Neural progenitor cell (in vitro differentiated cells): Measurements from ENCODE around the gene SKA2. TPM values are rescaled to one million over a fixed set of nuclear protein-coding genes. Genes with fewer than 3 reads are reported as not detected.

Experiments
- DNase-seq: peaks from one replicate; pipeline ENCODE4 v3.0.0-alpha.2; 2016; ENCODE audit warnings: low spot score
- H2AFZ ChIP-seq: fragments of 200-600 bp; sonication (generic); replicated peaks from 2 replicates; pipeline ENCODE4 v1.6.1; 2016; ENCODE audit warnings: antibody characterized with exemption
- H3F3A ChIP-seq: fragments of 200-600 bp; sonication (generic); 2 replicates; pipeline ENCODE4 v1.6.1; 2016; ENCODE audit warnings: antibody characterized with exemption, low read depth
- H3K27ac ChIP-seq: fragments of 200-600 bp; sonication (generic); 2 replicates; pipeline ENCODE4 v1.5.1; 2016; ENCODE audit warnings: mild to moderate bottlenecking
- H3K27me3 ChIP-seq: fragments of 200-600 bp; sonication (generic); 2 replicates; pipeline ENCODE4 v1.6.1; 2016; ENCODE audit warnings: mild to moderate bottlenecking, moderate library complexity
- H3K36me3 ChIP-seq: fragments of 200-600 bp; sonication (generic); 2 replicates; pipeline ENCODE4 v1.5.1; 2016
- H3K4me1 ChIP-seq: fragments of 200-600 bp; sonication (generic); 2 replicates; pipeline ENCODE4 v1.6.1; 2016; ENCODE audit warnings: mixed run types
- H3K4me2 ChIP-seq: fragments of 200-600 bp; sonication (generic); 2 replicates; pipeline ENCODE4 v1.6.1; 2016
- H3K4me3 ChIP-seq: fragments of 200-600 bp; sonication (generic); 2 replicates; pipeline ENCODE4 v1.5.1; 2016
- H3K79me2 ChIP-seq: fragments of 200-600 bp; sonication (generic); 2 replicates; pipeline ENCODE4 v1.6.1; 2016; ENCODE audit warnings: low read depth
- H3K9ac ChIP-seq: fragments of 200-600 bp; sonication (generic); 2 replicates; pipeline ENCODE4 v1.6.1; 2016
- H3K9me3 ChIP-seq: fragments of 200-600 bp; sonication (generic); 2 replicates; pipeline ENCODE4 v1.5.1; 2016; ENCODE audit warnings: low read depth
- H4K20me1 ChIP-seq: fragments of 200-600 bp; sonication (generic); 2 replicates; pipeline ENCODE4 v1.6.1; 2016; ENCODE audit warnings: low read depth
- H3K27ac Mint-ChIP-seq: 3 replicates; pipeline ENCODE4 v1.8.0; 2021; ENCODE audit warnings: mixed read lengths
- H3K27me3 Mint-ChIP-seq: 2 replicates; pipeline ENCODE4 v1.8.0; 2022; ENCODE audit warnings: low read depth, mild to moderate bottlenecking, inconsistent platforms, moderate library complexity, mixed read lengths; ENCODE audit not compliant: insufficient read depth
- H3K36me3 Mint-ChIP-seq: 3 replicates; pipeline ENCODE4 v1.8.0; 2021; ENCODE audit warnings: mixed read lengths
- H3K4me1 Mint-ChIP-seq: 3 replicates; pipeline ENCODE4 v1.8.0; 2021; ENCODE audit warnings: mixed read lengths
- H3K4me3 Mint-ChIP-seq: 3 replicates; pipeline ENCODE4 v1.8.0; 2021; ENCODE audit warnings: mild to moderate bottlenecking, moderate library complexity, mixed read lengths
- H3K9me3 Mint-ChIP-seq: 3 replicates; pipeline ENCODE4 v1.8.0; 2020; ENCODE audit warnings: mixed read lengths
- CTCF ChIP-seq: fragments of 200-600 bp; sonication (generic); IDR thresholded peaks from 2 replicates; pipeline ENCODE4 v1.5.1; 2017; ENCODE audit warnings: antibody characterized with exemption, mild to moderate bottlenecking
- EZH2 ChIP-seq: fragments of 200-600 bp; sonication (generic); IDR thresholded peaks from 2 replicates; pipeline ENCODE4 v1.6.1; 2017; ENCODE audit warnings: antibody characterized with exemption, mild to moderate bottlenecking, moderate library complexity
- EZH2phosphoT487 ChIP-seq: fragments of 200-600 bp; sonication (generic); IDR thresholded peaks from 2 replicates; pipeline ENCODE4 v1.6.1; 2017; ENCODE audit warnings: antibody characterized with exemption
- total RNA-seq: library from RNA; depleted of rRNA; stranded (reverse); fragments of >200 nt; gene quantifications from 2 replicates; pipeline ENCODE4 v1.2.3, GENCODE V29; 2015; ENCODE audit warnings: low replicate concordance

The SKA2 gene
- total RNA-seq, 1 donor from 2014 or later: 352 TPM

- no peak overlapping the region for H3K4me3 Mint-ChIP-seq
- no peak overlapping the region for H3K27ac Mint-ChIP-seq
- peaks cover 5% of the 10 kb centered on the region for H3K4me1 Mint-ChIP-seq
These were observed 43.4 kb downstream of the SKA2 start for GRCh38 chr17:59111539-59111938.

GRCh38 chr17:59110973-59111372 lies 44.0 kb downstream of the SKA2 start:
- Mint-ChIP-seq H3K4me3 (no peak overlapping the region), H3K27me3 (peaks cover 5% of the 10 kb centered on the region), H3K36me3 (peaks cover 28% of the 10 kb centered on the region), H3K4me1 (peaks cover 6% of the 10 kb centered on the region), H3K27ac (no peak overlapping the region), H3K9me3 (no peaks in the 10 kb centered on the region)
- DNase-seq: no peak
- no peak overlapping the region for H3K4me2 ChIP-seq
- H3K27ac ChIP-seq: no peak overlapping the region
- peaks cover 25% of the 10 kb centered on the region for H4K20me1 ChIP-seq
- H3K36me3 ChIP-seq: peaks cover 30% of the 10 kb centered on the region
- H3K4me1 ChIP-seq: no peaks in the 10 kb centered on the region
- H3F3A ChIP-seq: peaks cover 45% of the 10 kb centered on the region
- no peak for TF ChIP-seq EZH2
- no peak for TF ChIP-seq EZH2phosphoT487
- TF ChIP-seq CTCF: no peak
- H2AFZ ChIP-seq: no peak overlapping the region
- no peak overlapping the region for H3K4me3 ChIP-seq
- no peaks in the 10 kb centered on the region for H3K27me3 ChIP-seq
- peaks cover 52% of the 10 kb centered on the region for H3K79me2 ChIP-seq
- H3K9ac ChIP-seq: no peak overlapping the region
- H3K9me3 ChIP-seq: no peaks in the 10 kb centered on the region

More at GRCh38 chr17:59111539-59111938, 43.4 kb downstream of the SKA2 start:
- Histone ChIP-seq H3F3A (peaks cover 39% of the 10 kb centered on the region), H3K36me3 (peaks cover 30% of the 10 kb centered on the region), H3K4me2 (no peak overlapping the region), H2AFZ (no peak overlapping the region), H3K4me1 (no peaks in the 10 kb centered on the region), H3K9ac (no peak overlapping the region), H3K9me3 (no peaks in the 10 kb centered on the region), H3K4me3 (no peak overlapping the region), H4K20me1 (peaks cover 21% of the 10 kb centered on the region), H3K27ac (no peak overlapping the region), H3K79me2 (peaks cover 54% of the 10 kb centered on the region), H3K27me3 (no peaks in the 10 kb centered on the region)
- no peak for DNase-seq
- no peak for TF ChIP-seq EZH2phosphoT487
- TF ChIP-seq CTCF: no peak
- no peak for TF ChIP-seq EZH2
- Mint-ChIP-seq H3K36me3 (peaks cover 28% of the 10 kb centered on the region), H3K9me3 (no peaks in the 10 kb centered on the region), H3K27me3 (peaks cover 5% of the 10 kb centered on the region)

- DNase-seq: peak; percentile 2
These were observed 46.4 kb downstream of the SKA2 start for GRCh38 chr17:59108400-59109102.

More at GRCh38 chr17:59108400-59109102, 46.4 kb downstream of the SKA2 start:
- Mint-ChIP-seq H3K4me3 (peak overlapping the region; percentile 48), H3K9me3 (no peaks in the 10 kb centered on the region), H3K4me1 (peaks cover 19% of the 10 kb centered on the region), H3K27ac (no peak overlapping the region), H3K36me3 (peaks cover 19% of the 10 kb centered on the region), H3K27me3 (peaks cover 5% of the 10 kb centered on the region)
- Histone ChIP-seq H3K4me2 (no peak overlapping the region), H3K4me3 (no peak overlapping the region), H3K79me2 (peaks cover 52% of the 10 kb centered on the region), H3K27me3 (no peaks in the 10 kb centered on the region), H3K9ac (no peak overlapping the region), H3K36me3 (peaks cover 22% of the 10 kb centered on the region), H3K9me3 (no peaks in the 10 kb centered on the region), H2AFZ (no peak overlapping the region), H3F3A (peaks cover 49% of the 10 kb centered on the region), H3K4me1 (peaks cover 14% of the 10 kb centered on the region), H3K27ac (no peak overlapping the region), H4K20me1 (peaks cover 24% of the 10 kb centered on the region)
- no peak for TF ChIP-seq CTCF
- no peak for TF ChIP-seq EZH2
- TF ChIP-seq EZH2phosphoT487: no peak
